ENCODE measurements around the gene STAT4. TPM values are rescaled to one million over a fixed set of nuclear protein-coding genes. Genes with fewer than 3 reads are reported as not detected.

The STAT4 gene
- total RNA-seq, 1 experiment from 2014 or later = 0.44 TPM

DNA sequence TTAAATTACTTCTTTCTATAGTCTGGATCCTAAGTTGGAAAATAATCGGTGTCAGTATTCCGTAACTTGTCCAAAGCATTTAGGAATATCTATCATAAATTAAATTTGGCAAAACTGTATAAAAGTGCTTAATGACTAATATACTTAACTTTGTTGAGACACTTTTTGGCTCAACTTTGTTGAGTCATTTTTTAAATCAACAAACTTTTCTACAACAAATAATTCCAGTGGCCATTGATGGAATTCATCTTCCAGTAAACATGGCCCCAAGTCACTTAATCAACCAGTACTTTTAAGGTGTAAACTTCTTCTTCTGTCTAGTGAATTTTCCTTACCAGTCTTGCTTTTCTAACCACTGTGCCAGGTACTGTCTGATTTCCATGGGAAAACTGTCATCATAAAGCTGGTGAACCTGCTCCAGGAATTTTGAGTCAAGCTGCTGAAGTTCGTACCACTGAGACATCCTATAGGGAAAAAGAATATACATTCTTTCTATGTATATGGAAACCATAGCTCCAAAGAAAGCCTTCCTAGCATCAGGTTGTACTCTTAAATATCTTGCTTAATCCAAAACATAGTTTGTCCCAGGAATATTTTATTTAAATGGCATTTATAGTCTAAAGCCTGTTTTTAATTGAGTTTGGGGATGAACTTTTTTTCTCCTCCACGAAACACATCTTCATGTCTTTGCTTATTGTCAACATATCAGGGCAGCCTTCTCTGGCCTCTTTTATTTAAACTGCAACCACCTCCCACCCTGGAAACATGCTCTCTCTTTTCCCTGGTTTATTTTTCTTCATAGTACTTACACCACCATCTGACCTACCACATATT is 141.0 kb downstream of the STAT4 start:
- TF ChIP-seq JAZF1 (CRISPR knock-in tag; IDR thresholded peaks at IDR 0.05) (no peak), NR2C2 (CRISPR knock-in tag; IDR thresholded peaks at IDR 0.05) (no peak), HMGA2 (CRISPR knock-in tag; IDR thresholded peaks at IDR 0.05) (no peak)
- no peak overlapping the region for H3K4me3 Mint-ChIP-seq
- no peaks in the 10 kb centered on the region for H3K9me3 Mint-ChIP-seq
- ATAC-seq (no peak), DNase-seq (ENCODE audit: low spot score) (no peak)
- ChIA-PET CTCF (no interaction called here), POLR2A (no interaction called here)
- H3K4me1 Mint-ChIP-seq = no peaks in the 10 kb centered on the region
- H3K27ac Mint-ChIP-seq = no peak overlapping the region
- no peaks in the 10 kb centered on the region for H3K27me3 Mint-ChIP-seq (ENCODE audit: low read depth)
- peaks cover 37% of the 10 kb centered on the region for H3K36me3 Mint-ChIP-seq

DNA sequence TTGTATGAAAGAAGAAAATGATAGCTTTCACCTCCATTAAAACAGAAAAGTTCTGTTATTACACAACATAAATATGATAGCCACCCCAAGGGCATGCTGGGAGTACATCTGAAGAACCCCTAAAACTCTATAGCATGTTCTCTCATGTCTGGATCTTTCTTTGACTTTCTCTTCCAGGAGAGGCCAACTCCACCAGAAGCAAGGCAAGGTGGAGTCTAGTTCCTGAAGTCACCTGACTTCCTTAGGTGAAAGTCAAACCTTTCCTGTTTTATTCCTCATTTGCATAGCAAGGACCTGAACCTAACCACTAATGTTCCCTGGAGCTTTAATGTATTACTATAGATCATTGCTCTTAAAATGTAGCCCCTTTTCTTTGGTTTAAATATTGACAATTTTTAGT is 142.5 kb downstream of the STAT4 start:
- DNase-seq (ENCODE audit: low spot score) (no peak), ATAC-seq (no peak)
- CTCF ChIA-PET = no interaction called here
- Mint-ChIP-seq H3K4me1 (no peaks in the 10 kb centered on the region), H3K27ac (no peak overlapping the region), H3K4me3 (no peak overlapping the region), H3K27me3 (ENCODE audit: low read depth) (no peaks in the 10 kb centered on the region), H3K36me3 (peaks cover 51% of the 10 kb centered on the region), H3K9me3 (no peaks in the 10 kb centered on the region)
- TF ChIP-seq IRF2 (CRISPR knock-in tag; IDR thresholded peaks at IDR 0.05; ENCODE audit: borderline replicate concordance, low read depth) (no peak), TEAD1 (CRISPR knock-in tag; IDR thresholded peaks at IDR 0.05) (no peak), FOXK1 (CRISPR knock-in tag; IDR thresholded peaks at IDR 0.05) (no peak), CBFB (CRISPR knock-in tag; IDR thresholded peaks at IDR 0.05; ENCODE audit: low read depth) (no peak), TCF7 (CRISPR knock-in tag; IDR thresholded peaks at IDR 0.05; ENCODE audit: low read depth) (no peak), GABPB1 (CRISPR knock-in tag; IDR thresholded peaks at IDR 0.05) (no peak), EMX1 (CRISPR knock-in tag; IDR thresholded peaks at IDR 0.05) (no peak), ZNF138 (CRISPR knock-in tag; conservative IDR thresholded peaks at IDR 0.05) (no peak), JAZF1 (CRISPR knock-in tag; IDR thresholded peaks at IDR 0.05) (no peak)
- TF ChIP-seq, protein P1, sequence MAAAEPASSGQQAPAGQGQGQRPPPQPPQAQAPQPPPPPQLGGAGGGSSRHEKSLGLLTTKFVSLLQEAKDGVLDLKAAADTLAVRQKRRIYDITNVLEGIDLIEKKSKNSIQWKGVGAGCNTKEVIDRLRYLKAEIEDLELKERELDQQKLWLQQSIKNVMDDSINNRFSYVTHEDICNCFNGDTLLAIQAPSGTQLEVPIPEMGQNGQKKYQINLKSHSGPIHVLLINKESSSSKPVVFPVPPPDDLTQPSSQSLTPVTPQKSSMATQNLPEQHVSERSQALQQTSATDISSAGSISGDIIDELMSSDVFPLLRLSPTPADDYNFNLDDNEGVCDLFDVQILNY (CRISPR knock-in tag; IDR thresholded peaks at IDR 0.05) = no peak
- TF ChIP-seq, protein P2, sequence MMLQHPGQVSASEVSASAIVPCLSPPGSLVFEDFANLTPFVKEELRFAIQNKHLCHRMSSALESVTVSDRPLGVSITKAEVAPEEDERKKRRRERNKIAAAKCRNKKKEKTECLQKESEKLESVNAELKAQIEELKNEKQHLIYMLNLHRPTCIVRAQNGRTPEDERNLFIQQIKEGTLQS (CRISPR knock-in tag; conservative IDR thresholded peaks at IDR 0.05) = no peak
- TF ChIP-seq, protein P3, sequence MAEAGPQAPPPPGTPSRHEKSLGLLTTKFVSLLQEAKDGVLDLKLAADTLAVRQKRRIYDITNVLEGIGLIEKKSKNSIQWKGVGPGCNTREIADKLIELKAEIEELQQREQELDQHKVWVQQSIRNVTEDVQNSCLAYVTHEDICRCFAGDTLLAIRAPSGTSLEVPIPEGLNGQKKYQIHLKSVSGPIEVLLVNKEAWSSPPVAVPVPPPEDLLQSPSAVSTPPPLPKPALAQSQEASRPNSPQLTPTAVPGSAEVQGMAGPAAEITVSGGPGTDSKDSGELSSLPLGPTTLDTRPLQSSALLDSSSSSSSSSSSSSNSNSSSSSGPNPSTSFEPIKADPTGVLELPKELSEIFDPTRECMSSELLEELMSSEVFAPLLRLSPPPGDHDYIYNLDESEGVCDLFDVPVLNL (CRISPR knock-in tag; IDR thresholded peaks at IDR 0.05; ENCODE audit: borderline replicate concordance, low read depth) = no peak
- TF ChIP-seq, protein P4, sequence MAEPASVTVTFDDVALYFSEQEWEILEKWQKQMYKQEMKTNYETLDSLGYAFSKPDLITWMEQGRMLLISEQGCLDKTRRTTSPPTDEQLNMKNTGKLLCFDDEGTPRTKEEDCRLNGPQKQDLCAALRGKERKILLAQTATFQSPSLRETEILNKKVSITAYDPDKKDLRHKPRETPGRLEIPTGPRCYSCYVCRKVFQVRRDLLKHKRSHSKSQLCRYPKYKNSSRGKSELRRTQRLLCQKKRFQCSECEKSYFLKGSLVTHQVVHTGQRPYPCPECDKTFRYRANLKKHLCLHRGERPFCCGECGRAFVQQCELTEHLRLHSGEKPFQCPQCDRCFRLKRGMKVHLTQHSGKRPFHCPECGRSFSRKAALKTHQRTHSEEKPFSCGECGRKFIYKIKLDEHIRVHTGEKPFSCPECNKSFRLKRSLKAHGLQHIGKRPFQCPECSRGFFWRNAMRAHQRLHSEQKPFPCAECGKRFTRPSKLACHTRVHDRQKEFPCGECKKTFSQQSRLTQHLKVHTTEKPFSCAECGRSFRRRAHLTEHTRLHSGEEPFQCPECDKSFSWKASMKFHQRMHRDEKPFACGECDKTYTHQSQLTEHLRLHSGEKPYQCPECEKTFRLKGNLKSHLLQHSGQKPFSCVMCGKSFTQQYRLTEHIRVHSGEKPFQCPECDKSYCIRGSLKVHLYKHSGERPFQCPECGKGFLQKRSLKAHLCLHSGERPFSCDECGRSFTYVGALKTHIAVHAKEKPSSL (CRISPR knock-in tag; conservative IDR thresholded peaks at IDR 0.05) = no peak
- POLR2A ChIA-PET = no interaction called here

DNA sequence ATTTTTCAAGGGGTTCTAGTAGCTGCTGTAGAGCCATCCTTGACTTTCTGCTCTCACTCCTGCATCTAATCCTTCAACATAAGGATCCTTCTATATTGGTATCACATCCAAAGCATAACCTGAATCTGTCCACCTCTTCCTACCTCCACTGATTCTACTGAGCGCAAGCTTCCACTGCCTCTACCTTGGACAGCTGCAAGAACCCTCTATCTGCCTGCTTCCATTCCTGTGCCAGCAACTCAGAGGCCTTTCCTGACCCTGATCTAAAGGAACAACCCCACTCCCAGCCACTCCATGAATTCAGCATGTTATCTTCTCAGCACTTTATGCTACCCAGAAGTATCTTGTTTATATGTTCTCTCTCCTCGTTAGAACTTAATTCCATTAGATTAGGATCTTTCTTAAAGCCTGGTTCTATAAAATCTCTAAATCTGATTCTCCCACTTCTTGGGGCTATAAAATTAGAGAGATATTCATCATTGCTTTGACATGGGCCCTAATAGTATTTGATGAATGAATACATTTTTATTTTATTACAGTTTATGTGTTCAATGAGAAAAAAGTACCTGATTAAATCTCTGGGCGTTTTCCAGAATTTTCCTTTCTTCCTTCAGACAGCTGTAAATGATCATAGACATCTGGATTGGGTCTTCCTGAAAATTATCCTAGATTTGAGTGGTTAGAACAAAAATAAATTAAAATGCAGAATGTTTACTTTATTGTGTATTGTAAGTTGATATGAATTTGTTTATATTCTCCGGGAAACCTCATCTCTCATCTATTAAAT is 143.6 kb downstream of the STAT4 start:
- POLR2A ChIA-PET = no interaction called here
- Mint-ChIP-seq H3K27ac (no peak overlapping the region), H3K27me3 (ENCODE audit: low read depth) (no peaks in the 10 kb centered on the region), H3K4me1 (no peaks in the 10 kb centered on the region), H3K36me3 (peaks cover 60% of the 10 kb centered on the region), H3K9me3 (no peaks in the 10 kb centered on the region), H3K4me3 (no peak overlapping the region)
- DNase-seq (ENCODE audit: low spot score) (no peak), ATAC-seq (no peak)
- CTCF ChIA-PET = no interaction called here
- TF ChIP-seq RELA (CRISPR knock-in tag; IDR thresholded peaks at IDR 0.05; ENCODE audit: borderline replicate concordance) = no peak
- TF ChIP-seq NFATC4 (CRISPR knock-in tag; IDR thresholded peaks at IDR 0.05) = no peak
- no peak for TF ChIP-seq ZNF416 (CRISPR knock-in tag; IDR thresholded peaks at IDR 0.05)
- TF ChIP-seq TP53 (CRISPR knock-in tag; IDR thresholded peaks at IDR 0.05) = no peak
- no peak for TF ChIP-seq FOXJ3 (CRISPR knock-in tag; IDR thresholded peaks at IDR 0.05; ENCODE audit: borderline replicate concordance)
- TF ChIP-seq TCF7 (CRISPR knock-in tag; IDR thresholded peaks at IDR 0.05; ENCODE audit: low read depth) = no peak
- TF ChIP-seq, protein P5, sequence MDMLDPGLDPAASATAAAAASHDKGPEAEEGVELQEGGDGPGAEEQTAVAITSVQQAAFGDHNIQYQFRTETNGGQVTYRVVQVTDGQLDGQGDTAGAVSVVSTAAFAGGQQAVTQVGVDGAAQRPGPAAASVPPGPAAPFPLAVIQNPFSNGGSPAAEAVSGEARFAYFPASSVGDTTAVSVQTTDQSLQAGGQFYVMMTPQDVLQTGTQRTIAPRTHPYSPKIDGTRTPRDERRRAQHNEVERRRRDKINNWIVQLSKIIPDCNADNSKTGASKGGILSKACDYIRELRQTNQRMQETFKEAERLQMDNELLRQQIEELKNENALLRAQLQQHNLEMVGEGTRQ (CRISPR knock-in tag; IDR thresholded peaks at IDR 0.05) = no peak
- no peak for TF ChIP-seq ZNF423 (CRISPR knock-in tag; IDR thresholded peaks at IDR 0.05)
- TF ChIP-seq SMAD3 (CRISPR knock-in tag; IDR thresholded peaks at IDR 0.05; ENCODE audit: borderline replicate concordance) = no peak
- TF ChIP-seq NR3C1 (CRISPR knock-in tag; conservative IDR thresholded peaks at IDR 0.05; ENCODE audit: low read depth) = no peak
- TF ChIP-seq ELF4 (CRISPR knock-in tag; IDR thresholded peaks at IDR 0.05; ENCODE audit: low read depth) = no peak
- no peak for TF ChIP-seq IRF2 (CRISPR knock-in tag; IDR thresholded peaks at IDR 0.05; ENCODE audit: borderline replicate concordance, low read depth)
- no peak for TF ChIP-seq GRHL2 (CRISPR knock-in tag; IDR thresholded peaks at IDR 0.05; ENCODE audit: insufficient replicate concordance, severe bottlenecking)
